UCSD-AML1 (cell line): ENCODE data around the gene CCDC142.

Experiments used
- DNase-seq: peaks from one replicate; lab custom pipeline; 2025; ENCODE audit not compliant: unreplicated experiment; lab: John Stamatoyannopoulos, UW

Gene CCDC142

DNA sequence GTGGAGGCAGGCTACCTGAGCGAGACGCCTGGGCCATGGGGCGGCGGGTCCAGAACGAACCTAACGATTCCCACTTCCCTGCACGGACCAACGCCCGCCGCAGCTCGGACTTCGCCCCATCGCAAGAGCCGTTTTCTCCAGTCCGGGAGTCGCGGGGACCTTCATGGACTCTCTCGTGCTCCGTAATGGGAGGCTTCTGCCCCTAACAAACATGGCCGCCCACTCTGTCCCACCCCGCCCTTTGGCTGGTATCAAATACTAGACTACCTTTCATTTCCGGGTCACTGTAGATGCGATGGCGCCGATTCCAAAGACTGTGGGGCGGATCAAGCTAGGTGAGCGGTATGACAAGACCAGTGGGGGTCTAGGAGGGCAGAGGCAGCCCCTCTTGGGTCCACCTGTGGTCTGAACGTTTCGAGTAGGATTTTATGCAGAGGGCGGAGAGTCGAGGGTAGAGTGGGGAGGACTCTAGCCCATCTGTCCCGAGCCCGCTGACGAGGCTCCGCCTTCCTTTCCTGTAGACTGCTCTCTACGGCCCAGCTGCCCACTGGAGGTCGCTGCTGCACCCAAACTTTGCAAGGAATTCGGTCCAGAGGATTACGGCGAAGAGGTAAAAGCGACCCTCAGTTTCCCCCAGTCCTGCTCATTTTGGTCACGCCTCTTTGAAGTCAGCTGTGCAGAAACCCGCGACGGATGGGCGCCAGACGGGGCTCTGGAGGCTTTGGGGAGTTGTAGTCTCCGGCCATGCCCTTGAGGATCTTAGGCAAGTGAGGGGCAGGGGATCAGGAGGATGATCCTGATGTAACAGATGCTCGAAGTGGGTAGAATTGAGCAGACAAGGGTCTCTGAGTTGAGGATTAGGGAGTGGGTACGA is at the start of gene CCDC142, which contains the start of gene TTC31:
Gene CCDC142, minus strand, starts transcription at position 198 of the 874 bp plus-strand sequence. Its CDS starts 161 bp downstream, at position 37.
Gene TTC31, plus strand, starts transcription at position 281 of the 874 bp plus-strand sequence. Its CDS starts 15 bp downstream, at position 296.
- peak; percentile 95 for DNase-seq

- DNase-seq = no peak
Measured at GRCh38 chr2:74532222-74532621, 49.4 kb upstream of the CCDC142 start.

- DNase-seq = no peak
Measured at GRCh38 chr2:74531666-74532065, 48.9 kb upstream of the CCDC142 start.

DNA sequence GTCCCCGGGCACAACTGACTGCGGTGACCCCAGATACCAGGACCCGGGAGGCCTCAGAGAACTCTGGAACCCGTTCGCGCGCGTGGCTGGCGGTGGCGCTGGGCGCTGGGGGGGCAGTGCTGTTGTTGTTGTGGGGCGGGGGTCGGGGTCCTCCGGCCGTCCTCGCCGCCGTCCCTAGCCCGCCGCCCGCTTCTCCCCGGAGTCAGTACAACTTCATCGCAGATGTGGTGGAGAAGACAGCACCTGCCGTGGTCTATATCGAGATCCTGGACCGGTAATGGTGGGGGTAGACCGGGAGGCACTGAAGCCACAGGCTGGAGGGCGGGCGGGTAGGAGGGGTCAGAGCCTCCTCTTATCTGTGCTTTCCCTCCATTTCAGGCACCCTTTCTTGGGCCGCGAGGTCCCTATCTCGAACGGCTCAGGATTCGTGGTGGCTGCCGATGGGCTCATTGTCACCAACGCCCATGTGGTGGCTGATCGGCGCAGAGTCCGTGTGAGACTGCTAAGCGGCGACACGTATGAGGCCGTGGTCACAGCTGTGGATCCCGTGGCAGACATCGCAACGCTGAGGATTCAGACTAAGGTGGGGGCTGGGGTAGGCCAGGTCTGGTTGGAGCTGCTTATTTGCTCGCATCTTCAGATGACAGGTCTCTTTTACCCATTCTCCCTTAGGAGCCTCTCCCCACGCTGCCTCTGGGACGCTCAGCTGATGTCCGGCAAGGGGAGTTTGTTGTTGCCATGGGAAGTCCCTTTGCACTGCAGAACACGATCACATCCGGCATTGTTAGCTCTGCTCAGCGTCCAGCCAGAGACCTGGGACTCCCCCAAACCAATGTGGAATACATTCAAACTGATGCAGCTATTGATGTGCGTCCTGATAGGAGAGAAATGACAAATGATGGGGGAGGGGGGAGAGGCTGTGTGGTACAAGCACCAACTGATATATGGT is 47.7 kb upstream of the CCDC142 start:
- peak; percentile 68 for DNase-seq

- peak; percentile 99 for DNase-seq
Measured at GRCh38 chr2:74529357-74530238, 46.8 kb upstream of the CCDC142 start, which contains the start of the genes AUP1 and HTRA2. Gene AUP1, minus strand, starts transcription at chr2:74529706. Its CDS starts 77 bp downstream, at chr2:74529629. Gene HTRA2, plus strand, starts transcription at chr2:74529933. Its CDS starts 74 bp downstream, at chr2:74530007.

GRCh38 chr2:74528600-74529356 is 46.0 kb upstream of the CCDC142 start:
- DNase-seq = no peak

GRCh38 chr2:74527741-74528140 is 44.9 kb upstream of the CCDC142 start:
- no peak for DNase-seq

GRCh38 chr2:74526649-74527230 is 43.9 kb upstream of the CCDC142 start:
- no peak for DNase-seq

DNA sequence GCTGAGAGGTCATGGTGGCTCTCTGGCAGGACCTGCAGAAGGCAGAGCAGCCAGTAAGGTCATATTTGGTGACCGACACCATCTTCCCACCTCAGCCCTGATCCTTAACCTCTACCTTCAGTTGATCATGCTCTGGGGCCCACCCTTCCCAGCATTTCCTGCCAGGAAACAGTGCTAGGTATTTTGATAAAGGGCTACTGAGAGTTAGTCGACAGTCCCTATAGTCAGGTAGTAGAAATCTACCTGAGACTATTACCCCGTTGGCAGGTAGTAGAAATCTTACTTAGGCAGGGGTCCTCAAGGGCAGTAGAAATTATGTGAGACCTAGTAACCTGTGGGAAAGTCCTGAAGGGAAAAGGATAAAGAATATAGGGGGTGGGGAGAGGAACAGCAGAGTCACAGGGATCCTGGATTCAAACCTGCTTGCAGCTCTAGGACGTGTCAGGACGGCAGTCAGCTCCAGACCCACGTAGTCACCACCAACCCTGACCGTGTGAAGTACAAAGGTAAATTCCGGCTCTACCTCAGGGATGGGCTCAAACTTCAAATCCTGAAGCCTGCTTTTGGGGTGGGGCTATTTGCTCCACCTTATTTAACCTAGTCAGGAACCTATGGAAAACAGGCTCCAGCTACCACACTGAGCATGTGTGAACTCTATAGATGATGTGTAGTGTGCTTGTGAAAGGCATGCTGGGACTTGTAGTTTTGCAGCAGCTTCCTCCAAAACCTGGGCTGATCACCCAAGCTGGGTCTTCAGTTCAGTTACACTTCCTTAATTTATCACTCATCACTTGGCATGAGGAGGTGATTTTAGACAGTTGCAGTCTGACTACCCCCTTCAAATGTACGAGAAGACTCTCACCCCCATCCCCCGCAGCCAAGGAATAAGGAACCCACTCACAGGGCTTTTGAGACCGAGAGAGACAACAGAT is 43.2 kb upstream of the CCDC142 start, which contains the start of gene DQX1:
Gene DQX1, minus strand, starts transcription at position 515 of the 932 bp plus-strand sequence. Its CDS starts 502 bp downstream, at position 13.
- no peak for DNase-seq

GRCh38 chr2:74524955-74525716 is 42.3 kb upstream of the CCDC142 start:
- no peak for DNase-seq

- no peak for DNase-seq
Measured at GRCh38 chr2:74524005-74524404, 41.2 kb upstream of the CCDC142 start.

GRCh38 chr2:74522516-74522915 is 39.7 kb upstream of the CCDC142 start:
- no peak for DNase-seq

- no peak for DNase-seq
Measured at GRCh38 chr2:74516650-74517049, 33.9 kb upstream of the CCDC142 start.

DNA sequence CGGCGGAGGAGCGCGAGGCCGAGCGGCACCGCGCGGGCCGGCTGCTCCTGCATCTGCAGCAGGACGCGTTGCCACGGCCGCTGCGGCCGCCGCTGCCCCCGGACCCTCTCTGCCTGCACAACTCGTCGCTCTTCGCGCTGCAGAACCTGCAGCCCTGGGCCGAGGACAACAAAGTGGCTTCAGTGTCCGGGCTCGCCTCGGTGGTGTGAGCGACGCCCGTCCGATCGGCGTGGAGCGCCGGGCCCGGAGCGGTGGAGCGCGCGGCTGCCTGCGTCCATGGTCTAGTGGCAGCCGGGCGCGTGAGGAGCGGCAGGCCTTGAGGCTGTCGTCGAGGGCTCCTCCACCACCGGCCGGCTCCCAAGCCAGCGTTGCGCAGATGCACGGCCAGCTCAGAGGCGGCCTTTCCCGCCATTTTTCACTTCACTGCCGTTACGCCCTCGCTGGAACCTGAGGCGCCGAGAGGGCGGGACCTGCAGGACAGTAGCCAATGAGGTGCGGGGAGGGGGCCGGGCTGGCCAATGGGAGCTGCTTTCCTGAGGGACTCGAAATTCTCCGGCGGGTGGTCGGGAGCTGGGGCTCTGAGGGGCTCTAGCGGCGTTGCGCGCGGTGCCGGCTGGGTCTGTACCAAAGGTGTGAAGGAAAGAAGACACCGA is 33.3 kb upstream of the CCDC142 start:
- no peak for DNase-seq

- DNase-seq = no peak
Measured at GRCh38 chr2:74515271-74515980, 32.6 kb upstream of the CCDC142 start.
